Osteocyte (in vitro differentiated cells): ENCODE measurements around the gene SNAPC4. TPM values are rescaled to one million over a fixed set of nuclear protein-coding genes. Genes with fewer than 3 reads are reported as not detected.

Source experiments
- DNase-seq: peaks from one replicate; pipeline ENCODE4 v3.0.0; 2021; ENCODE audit warnings: mixed read lengths; ENCODE audit not compliant: unreplicated experiment; ENCODE audit errors: extremely low spot score
- H3K27ac Mint-ChIP-seq: one replicate; pipeline ENCODE4 v1.8.0; 2021; ENCODE audit warnings: mild to moderate bottlenecking, mixed read lengths; ENCODE audit not compliant: unreplicated experiment
- H3K27me3 Mint-ChIP-seq: one replicate; pipeline ENCODE4 v1.8.0; 2021; ENCODE audit warnings: mixed read lengths; ENCODE audit not compliant: unreplicated experiment
- H3K36me3 Mint-ChIP-seq: one replicate; pipeline ENCODE4 v1.8.0; 2021; ENCODE audit warnings: mixed read lengths; ENCODE audit not compliant: unreplicated experiment
- H3K4me1 Mint-ChIP-seq: one replicate; pipeline ENCODE4 v1.8.0; 2021; ENCODE audit warnings: mixed read lengths; ENCODE audit not compliant: unreplicated experiment
- H3K4me3 Mint-ChIP-seq: one replicate; pipeline ENCODE4 v1.8.0; 2021; ENCODE audit warnings: mild to moderate bottlenecking, moderate library complexity, mixed read lengths; ENCODE audit not compliant: unreplicated experiment
- H3K9me3 Mint-ChIP-seq: one replicate; pipeline ENCODE4 v1.8.0; 2021; ENCODE audit warnings: mixed read lengths; ENCODE audit not compliant: unreplicated experiment
- long read RNA-seq: library from polyadenylated mRNA; unstranded; transcript quantifications from one replicate; pipeline ENCODE4 v2.0.0, GENCODE V29; 2021
- total RNA-seq: library from RNA; stranded (reverse); gene quantifications from 2 replicates; pipeline ENCODE4 v1.2.1, GENCODE V29; 2021
- TF ChIP-seq, protein P1 (sequence below): fragments of 200-600 bp; sonication (generic); IDR thresholded peaks from 2 replicates; pipeline ENCODE4 v1.5.0; 2021; ENCODE audit warnings: antibody characterized with exemption, mild to moderate bottlenecking, moderate library complexity

The SNAPC4 gene, protein sequence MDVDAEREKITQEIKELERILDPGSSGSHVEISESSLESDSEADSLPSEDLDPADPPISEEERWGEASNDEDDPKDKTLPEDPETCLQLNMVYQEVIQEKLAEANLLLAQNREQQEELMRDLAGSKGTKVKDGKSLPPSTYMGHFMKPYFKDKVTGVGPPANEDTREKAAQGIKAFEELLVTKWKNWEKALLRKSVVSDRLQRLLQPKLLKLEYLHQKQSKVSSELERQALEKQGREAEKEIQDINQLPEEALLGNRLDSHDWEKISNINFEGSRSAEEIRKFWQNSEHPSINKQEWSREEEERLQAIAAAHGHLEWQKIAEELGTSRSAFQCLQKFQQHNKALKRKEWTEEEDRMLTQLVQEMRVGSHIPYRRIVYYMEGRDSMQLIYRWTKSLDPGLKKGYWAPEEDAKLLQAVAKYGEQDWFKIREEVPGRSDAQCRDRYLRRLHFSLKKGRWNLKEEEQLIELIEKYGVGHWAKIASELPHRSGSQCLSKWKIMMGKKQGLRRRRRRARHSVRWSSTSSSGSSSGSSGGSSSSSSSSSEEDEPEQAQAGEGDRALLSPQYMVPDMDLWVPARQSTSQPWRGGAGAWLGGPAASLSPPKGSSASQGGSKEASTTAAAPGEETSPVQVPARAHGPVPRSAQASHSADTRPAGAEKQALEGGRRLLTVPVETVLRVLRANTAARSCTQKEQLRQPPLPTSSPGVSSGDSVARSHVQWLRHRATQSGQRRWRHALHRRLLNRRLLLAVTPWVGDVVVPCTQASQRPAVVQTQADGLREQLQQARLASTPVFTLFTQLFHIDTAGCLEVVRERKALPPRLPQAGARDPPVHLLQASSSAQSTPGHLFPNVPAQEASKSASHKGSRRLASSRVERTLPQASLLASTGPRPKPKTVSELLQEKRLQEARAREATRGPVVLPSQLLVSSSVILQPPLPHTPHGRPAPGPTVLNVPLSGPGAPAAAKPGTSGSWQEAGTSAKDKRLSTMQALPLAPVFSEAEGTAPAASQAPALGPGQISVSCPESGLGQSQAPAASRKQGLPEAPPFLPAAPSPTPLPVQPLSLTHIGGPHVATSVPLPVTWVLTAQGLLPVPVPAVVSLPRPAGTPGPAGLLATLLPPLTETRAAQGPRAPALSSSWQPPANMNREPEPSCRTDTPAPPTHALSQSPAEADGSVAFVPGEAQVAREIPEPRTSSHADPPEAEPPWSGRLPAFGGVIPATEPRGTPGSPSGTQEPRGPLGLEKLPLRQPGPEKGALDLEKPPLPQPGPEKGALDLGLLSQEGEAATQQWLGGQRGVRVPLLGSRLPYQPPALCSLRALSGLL (N-terminal part only)
- total RNA-seq, result 8.9 and 9.9 TPM in 2 replicates
- long read RNA-seq, partial matches to known transcripts, result 0 of 4 reads
- long read RNA-seq, other reads (novel, unspliced or antisense), result 2 of 4 reads

DNA sequence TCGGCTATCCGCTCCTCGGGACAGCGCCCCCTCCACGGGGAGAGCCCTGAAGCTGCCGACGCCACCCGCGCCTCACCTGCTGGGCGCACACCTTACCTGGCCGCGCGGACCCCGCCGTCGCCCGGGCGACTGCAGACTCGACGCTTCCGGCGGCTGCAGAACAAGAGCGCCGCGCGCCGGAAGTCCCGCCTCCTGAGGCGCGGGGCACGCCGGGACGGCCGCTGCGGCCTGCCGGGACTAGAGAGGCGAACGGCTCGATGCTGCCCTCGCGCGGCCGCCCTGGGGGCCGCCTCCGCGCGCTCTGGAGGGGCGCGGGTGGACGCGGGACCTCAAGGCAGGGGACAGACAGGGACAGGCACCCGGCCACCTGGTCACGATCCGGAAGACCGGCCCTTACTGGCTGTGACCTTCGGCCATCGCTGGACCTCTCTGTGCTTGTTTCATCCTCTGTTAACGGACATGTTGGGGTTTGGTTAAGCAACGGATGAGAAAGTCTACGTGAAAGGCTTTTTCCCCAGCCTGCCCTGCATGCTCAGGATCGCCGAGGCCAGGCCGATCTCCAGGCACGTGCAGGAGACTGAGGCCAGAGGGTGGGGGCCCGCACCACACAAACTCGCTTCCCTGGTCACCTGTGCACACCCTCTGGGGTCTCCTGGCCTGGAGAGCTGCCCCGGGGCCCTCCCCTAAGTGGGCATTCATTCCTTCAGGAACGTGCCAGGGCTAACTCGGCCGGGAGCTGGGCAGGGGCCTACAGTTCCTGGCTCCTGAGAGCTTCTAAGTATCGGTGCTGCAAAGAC is at the start of gene SNAPC4:
TSS of gene SNAPC4 (minus strand) at position 133 of the 797 bp plus-strand sequence. CDS start 1,742 bp downstream, outside the sequence.
- Mint-ChIP-seq H3K4me3 (peak within 1 kb of the TSS; percentile 82), H3K27me3 (no peaks in the 10 kb centered on the region), H3K9me3 (no peaks in the 10 kb centered on the region), H3K27ac (peak within 1 kb of the TSS; percentile 66), H3K4me1 (peaks cover 14% of the 10 kb centered on the region), H3K36me3 (peaks cover 19% of the 10 kb centered on the region)
- TF ChIP-seq, protein P1, sequence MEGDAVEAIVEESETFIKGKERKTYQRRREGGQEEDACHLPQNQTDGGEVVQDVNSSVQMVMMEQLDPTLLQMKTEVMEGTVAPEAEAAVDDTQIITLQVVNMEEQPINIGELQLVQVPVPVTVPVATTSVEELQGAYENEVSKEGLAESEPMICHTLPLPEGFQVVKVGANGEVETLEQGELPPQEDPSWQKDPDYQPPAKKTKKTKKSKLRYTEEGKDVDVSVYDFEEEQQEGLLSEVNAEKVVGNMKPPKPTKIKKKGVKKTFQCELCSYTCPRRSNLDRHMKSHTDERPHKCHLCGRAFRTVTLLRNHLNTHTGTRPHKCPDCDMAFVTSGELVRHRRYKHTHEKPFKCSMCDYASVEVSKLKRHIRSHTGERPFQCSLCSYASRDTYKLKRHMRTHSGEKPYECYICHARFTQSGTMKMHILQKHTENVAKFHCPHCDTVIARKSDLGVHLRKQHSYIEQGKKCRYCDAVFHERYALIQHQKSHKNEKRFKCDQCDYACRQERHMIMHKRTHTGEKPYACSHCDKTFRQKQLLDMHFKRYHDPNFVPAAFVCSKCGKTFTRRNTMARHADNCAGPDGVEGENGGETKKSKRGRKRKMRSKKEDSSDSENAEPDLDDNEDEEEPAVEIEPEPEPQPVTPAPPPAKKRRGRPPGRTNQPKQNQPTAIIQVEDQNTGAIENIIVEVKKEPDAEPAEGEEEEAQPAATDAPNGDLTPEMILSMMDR, result peak; percentile 99
- peak; percentile 96 for DNase-seq

DNA sequence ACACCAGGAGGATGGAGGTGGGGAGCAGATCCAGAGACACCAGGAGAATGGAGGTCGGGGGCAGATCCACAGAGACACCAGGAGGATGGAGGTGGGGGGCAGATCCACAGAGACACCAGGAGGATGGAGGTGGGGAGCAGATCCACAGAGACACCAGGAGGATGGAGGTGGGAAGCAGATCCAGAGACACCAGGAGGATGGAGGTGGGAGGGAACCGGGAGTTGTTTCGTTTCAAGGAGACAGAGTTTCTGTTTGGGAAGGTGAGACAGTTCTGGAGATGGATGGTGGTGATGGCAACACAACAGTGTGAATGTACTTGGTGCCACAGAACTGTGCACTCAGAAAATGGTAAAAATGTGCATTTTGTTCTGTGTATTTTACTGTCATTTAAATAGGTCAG is 48.7 kb upstream of the SNAPC4 start:
- DNase-seq, result no peak
- Mint-ChIP-seq H3K27ac (no peak overlapping the region), H3K9me3 (no peaks in the 10 kb centered on the region), H3K4me3 (no peak overlapping the region), H3K4me1 (no peaks in the 10 kb centered on the region), H3K36me3 (peaks cover 56% of the 10 kb centered on the region), H3K27me3 (no peaks in the 10 kb centered on the region)
- TF ChIP-seq, protein P1, result no peak

DNA sequence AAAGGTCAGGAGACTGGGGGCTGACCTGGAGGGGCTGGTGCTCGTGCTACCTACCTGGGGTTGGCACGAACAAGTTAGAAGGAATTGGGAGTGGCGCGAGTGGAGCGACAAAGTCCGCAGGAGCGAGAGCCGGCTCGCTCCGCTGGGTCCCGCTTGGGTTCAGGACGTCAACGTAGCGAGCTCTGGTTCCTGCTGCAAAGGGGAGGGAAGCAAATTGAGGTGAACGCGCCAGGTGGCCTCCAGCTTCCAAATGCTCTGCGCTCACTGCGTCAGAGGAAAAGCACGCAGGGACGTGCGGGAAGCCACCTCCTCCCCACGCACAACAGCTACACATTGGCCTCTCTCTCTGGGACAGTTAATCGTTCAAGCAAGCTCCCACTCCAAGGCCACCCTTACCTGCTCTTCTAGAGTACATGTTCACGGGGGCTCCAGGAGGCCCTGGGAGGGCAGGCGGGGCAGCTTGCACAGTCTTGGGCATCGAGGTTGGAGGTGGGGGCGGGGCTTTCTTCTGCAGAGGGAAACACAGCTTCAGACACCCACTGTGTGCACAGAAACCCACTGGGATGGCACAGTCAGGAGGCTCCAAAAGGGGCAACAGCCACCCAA is 47.3 kb upstream of the SNAPC4 start:
- Mint-ChIP-seq H3K4me1 (no peaks in the 10 kb centered on the region), H3K27ac (no peak overlapping the region), H3K27me3 (no peaks in the 10 kb centered on the region), H3K36me3 (peaks cover 57% of the 10 kb centered on the region), H3K4me3 (no peak overlapping the region), H3K9me3 (no peaks in the 10 kb centered on the region)
- DNase-seq, result no peak
- TF ChIP-seq, protein P1, result no peak

DNA sequence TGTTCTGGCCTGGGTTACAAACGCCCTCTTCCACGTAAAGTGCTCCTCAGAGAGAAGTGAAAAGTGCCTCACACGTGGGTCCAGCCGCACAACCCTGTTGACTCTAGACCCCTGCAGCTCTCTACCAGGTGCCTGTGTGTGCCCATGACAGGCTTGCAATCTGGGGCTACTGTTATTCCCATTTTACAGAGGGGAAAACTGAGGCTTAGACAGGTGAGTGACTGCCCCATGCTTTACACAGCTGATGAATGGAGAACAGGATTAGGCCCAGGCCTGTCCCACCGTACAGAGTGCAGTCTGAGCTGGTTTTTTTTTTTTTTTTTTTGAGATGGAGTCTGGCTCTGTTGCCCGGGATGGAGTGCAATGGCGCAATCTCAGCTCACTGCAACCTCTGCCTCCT is 45.8 kb upstream of the SNAPC4 start:
- DNase-seq, result no peak
- H3K27ac Mint-ChIP-seq, result no peak overlapping the region
- peaks cover 55% of the 10 kb centered on the region for H3K36me3 Mint-ChIP-seq

More for the DNA sequence above, 45.8 kb upstream of the SNAPC4 start:
- TF ChIP-seq, protein P1, result no peak
- no peaks in the 10 kb centered on the region for H3K27me3 Mint-ChIP-seq
- no peak overlapping the region for H3K4me3 Mint-ChIP-seq
- no peaks in the 10 kb centered on the region for H3K9me3 Mint-ChIP-seq
- H3K4me1 Mint-ChIP-seq, result peaks cover 4% of the 10 kb centered on the region
